HepG2 (cell line): ENCODE data around the gene NRN1L.

Experiments
- CC2D1A ChIP-seq: sonication (generic); formaldehyde crosslinking; IDR thresholded peaks from 2 replicates; pipeline ENCODE4 v1.8.1; 2023; ENCODE audit warnings: mild to moderate bottlenecking, missing genetic modification reagents
- EP300 ChIP-seq, 3 experiments: sonication (generic) in 1 of 3; formaldehyde crosslinking in 1 of 3; IDR thresholded peaks; 2 replicates each; pipeline versions ENCODE4 v1.5.1 to v1.6.1; 2011 to 2020; ENCODE audit warnings: low read depth in 2 of 3, low read length in 2 of 3, borderline replicate concordance in 1 of 3, improper control_type of control experiment in 1 of 3, mild to moderate bottlenecking in 1 of 3, missing genetic modification reagents in 1 of 3, moderate library complexity in 1 of 3
- HCFC1 ChIP-seq: fragments of 150-350 bp; IDR thresholded peaks from 2 replicates; pipeline ENCODE4 v1.6.1; 2014; ENCODE audit warnings: low read depth, low read length
- HNRNPL ChIP-seq: fragments of 200-400 bp; formaldehyde crosslinking; IDR thresholded peaks from 2 replicates; pipeline ENCODE4 v1.6.1; 2017; ENCODE audit warnings: mild to moderate bottlenecking, low read depth, low read length
- MATR3 ChIP-seq: sonication (generic); formaldehyde crosslinking; IDR thresholded peaks from 2 replicates; pipeline ENCODE4 v1.4.0; 2020; ENCODE audit warnings: missing genetic modification reagents
- MYC ChIP-seq: sonication (generic); formaldehyde crosslinking; IDR thresholded peaks from 2 replicates; pipeline ENCODE4 v1.9.0; 2021; ENCODE audit warnings: missing genetic modification reagents, borderline replicate concordance
- NCOA1 ChIP-seq: sonication (generic); formaldehyde crosslinking; IDR thresholded peaks from 2 replicates; pipeline ENCODE4 v1.9.0; 2021; ENCODE audit warnings: missing genetic modification reagents
- NR0B2 ChIP-seq: sonication (generic); formaldehyde crosslinking; IDR thresholded peaks from 2 replicates; pipeline ENCODE4 v1.4.0; 2020; ENCODE audit warnings: mild to moderate bottlenecking, missing genetic modification reagents
- POLR2AphosphoS5 ChIP-seq: IDR thresholded peaks from 2 replicates; pipeline ENCODE4 v1.6.1; 2012; ENCODE audit warnings: low read depth, low read length
- PPARG ChIP-seq: conservative IDR thresholded peaks from 2 replicates; pipeline ENCODE4 v1.6.1; 2016; ENCODE audit warnings: missing biosample characterization, missing genetic modification reagents
- ZNF547 ChIP-seq: sonication (generic); formaldehyde crosslinking; IDR thresholded peaks from 2 replicates; pipeline ENCODE4 v1.5.1; 2020; ENCODE audit warnings: mild to moderate bottlenecking, missing genetic modification reagents
- TF ChIP-seq, protein P1 (sequence below): sonication (generic); formaldehyde crosslinking; IDR thresholded peaks from 2 replicates; pipeline ENCODE4 v1.5.0; 2020; ENCODE audit warnings: mild to moderate bottlenecking, missing genetic modification reagents, moderate library complexity

GRCh38 chr16:67917140-67917851 lies 32.6 kb downstream of the NRN1L start:
- TF ChIP-seq PPARG (CRISPR knock-in tag) (no peak), POLR2AphosphoS5 (no peak), ZNF547 (CRISPR knock-in tag) (no peak), HCFC1 (no peak), NCOA1 (CRISPR knock-in tag) (no peak), CC2D1A (CRISPR knock-in tag) (no peak), MATR3 (no peak), NR0B2 (CRISPR knock-in tag) (no peak), MYC (no peak), HNRNPL (no peak), EP300 (IDR thresholded peaks at IDR 0.05; ENCODE audit: low read depth in 2 of 2, low read length in 2 of 2) (no peak), EP300 (CRISPR knock-in tag; IDR thresholded peaks at IDR 0.05; ENCODE audit: borderline replicate concordance) (no peak)
- TF ChIP-seq, protein P1, sequence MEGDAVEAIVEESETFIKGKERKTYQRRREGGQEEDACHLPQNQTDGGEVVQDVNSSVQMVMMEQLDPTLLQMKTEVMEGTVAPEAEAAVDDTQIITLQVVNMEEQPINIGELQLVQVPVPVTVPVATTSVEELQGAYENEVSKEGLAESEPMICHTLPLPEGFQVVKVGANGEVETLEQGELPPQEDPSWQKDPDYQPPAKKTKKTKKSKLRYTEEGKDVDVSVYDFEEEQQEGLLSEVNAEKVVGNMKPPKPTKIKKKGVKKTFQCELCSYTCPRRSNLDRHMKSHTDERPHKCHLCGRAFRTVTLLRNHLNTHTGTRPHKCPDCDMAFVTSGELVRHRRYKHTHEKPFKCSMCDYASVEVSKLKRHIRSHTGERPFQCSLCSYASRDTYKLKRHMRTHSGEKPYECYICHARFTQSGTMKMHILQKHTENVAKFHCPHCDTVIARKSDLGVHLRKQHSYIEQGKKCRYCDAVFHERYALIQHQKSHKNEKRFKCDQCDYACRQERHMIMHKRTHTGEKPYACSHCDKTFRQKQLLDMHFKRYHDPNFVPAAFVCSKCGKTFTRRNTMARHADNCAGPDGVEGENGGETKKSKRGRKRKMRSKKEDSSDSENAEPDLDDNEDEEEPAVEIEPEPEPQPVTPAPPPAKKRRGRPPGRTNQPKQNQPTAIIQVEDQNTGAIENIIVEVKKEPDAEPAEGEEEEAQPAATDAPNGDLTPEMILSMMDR (CRISPR knock-in tag), result no peak
